GM12878 (cell line): Measurements from ENCODE around the gene NEU4.

ENCODE experiments used
- BHLHE40 ChIP-seq, 2 experiments: fragments of 450-650 bp in 1 of 2; IDR thresholded peaks; 2 replicates each; pipeline ENCODE4 v1.6.1; 2011 to 2017; ENCODE audit warnings: low read depth in 2 of 2, borderline replicate concordance in 1 of 2, improper control_type of control experiment in 1 of 2, low read length in 1 of 2, mild to moderate bottlenecking in 1 of 2
- CTCF ChIP-seq, 3 experiments: IDR thresholded peaks in 2 of 3; conservative IDR thresholded peaks in 1 of 3; 2 replicates each; pipeline ENCODE4 v1.5.1; 2011; ENCODE audit warnings: low read depth in 3 of 3, low read length in 3 of 3, mild to moderate bottlenecking in 3 of 3, control low read depth in 2 of 3, moderate library complexity in 2 of 3, inconsistent platforms in 1 of 3, mixed read lengths in 1 of 3; ENCODE audit not compliant: control insufficient read depth in 2 of 3, insufficient read depth in 1 of 3; ENCODE audit errors: extremely low read depth in 1 of 3
- FOXM1 ChIP-seq: IDR thresholded peaks from 2 replicates; pipeline ENCODE4 v1.6.1; 2012; ENCODE audit warnings: low read depth, mild to moderate bottlenecking, inconsistent platforms, low read length, moderate library complexity
- MAX ChIP-seq: IDR thresholded peaks from 2 replicates; pipeline ENCODE4 v1.6.1; 2012; ENCODE audit warnings: low read depth, low read length, improper control_type of control experiment
- NFYB ChIP-seq: IDR thresholded peaks from 2 replicates; pipeline ENCODE4 v1.6.1; 2011; ENCODE audit warnings: low read depth, mild to moderate bottlenecking, low read length, improper control_type of control experiment, moderate library complexity; ENCODE audit not compliant: insufficient read depth
- POLR2A ChIP-seq: IDR thresholded peaks from 2 replicates; pipeline ENCODE4 v1.6.1; 2011; ENCODE audit warnings: low read depth, mild to moderate bottlenecking, low read length
- USF2 ChIP-seq: IDR thresholded peaks from 2 replicates; pipeline ENCODE4 v1.6.1; 2011; ENCODE audit warnings: low read depth, low read length, improper control_type of control experiment, borderline replicate concordance
- ZBTB40 ChIP-seq: fragments of 450-650 bp; IDR thresholded peaks from 2 replicates; pipeline ENCODE4 v1.6.1; 2016; ENCODE audit warnings: mild to moderate bottlenecking, moderate library complexity, borderline replicate concordance

- TF ChIP-seq CTCF (IDR thresholded peaks at IDR 0.05 in 2 of 3, conservative IDR thresholded peaks at IDR 0.05 in 1 of 3; ENCODE audit: control insufficient read depth in 2 of 3, extremely low read depth in 1 of 3, insufficient read depth in 1 of 3, low read depth in 3 of 3, low read length in 3 of 3) (no peak), POLR2A (no peak), BHLHE40 (IDR thresholded peaks at IDR 0.05; ENCODE audit: borderline replicate concordance in 1 of 2, low read depth in 2 of 2, low read length in 1 of 2) (no peak), ZBTB40 (no peak), USF2 (no peak), NFYB (no peak), FOXM1 (no peak), MAX (no peak)
Measured at GRCh38 chr2:241780939-241781569, 27.9 kb upstream of the NEU4 start.
